Breast epithelium (tissue), 4 donors: ENCODE data around the gene LMX1A. TPM values are rescaled to one million over a fixed set of nuclear protein-coding genes. Genes with fewer than 3 reads are reported as not detected.

Source experiments
- DNase-seq, 2 donors: peaks; one replicate each; pipeline ENCODE4 v3.0.0-alpha.2; 2019; ENCODE audit warnings: low spot score in 2 of 2
- H3K27ac ChIP-seq, 2 donors: fragments of 200-600 bp; sonication (generic) in 1 of 2; one replicate each; pipeline ENCODE4 v1.5.1; 2016 to 2019; ENCODE audit warnings: mild to moderate bottlenecking in 1 of 2
- H3K27me3 ChIP-seq, 2 donors: fragments of 200-600 bp; sonication (generic) in 1 of 2; one replicate each; pipeline versions ENCODE4 v1.5.1 to v1.6.0; 2017 to 2019; ENCODE audit warnings: control low read depth in 1 of 2, mild to moderate bottlenecking in 1 of 2
- H3K36me3 ChIP-seq: fragments of 200-600 bp; one replicate; pipeline ENCODE4 v1.5.1; 2019
- H3K4me1 ChIP-seq, 2 donors: fragments of 200-600 bp; sonication (generic); one replicate each; pipeline ENCODE4 v1.5.1; 2016 to 2019; ENCODE audit warnings: control low read depth in 1 of 2
- H3K4me3 ChIP-seq, 3 donors: fragments of 200-600 bp; sonication (generic); 1 replicate in 2 of 3; 2 replicates in 1 of 3; pipeline ENCODE4 v1.5.1; 2016 to 2019; ENCODE audit warnings: mild to moderate bottlenecking in 3 of 3, moderate library complexity in 2 of 3
- H3K9me3 ChIP-seq, 2 donors: fragments of 200-600 bp; sonication (generic) in 1 of 2; one replicate each; pipeline ENCODE4 v1.5.1; 2016 to 2019; ENCODE audit warnings: control low read depth in 1 of 2
- CTCF ChIP-seq, 3 donors: fragments of 450-650 bp; IDR thresholded peaks; one replicate each; pipeline ENCODE4 v1.5.1; 2016 to 2017; ENCODE audit warnings: antibody characterized with exemption in 3 of 3, mild to moderate bottlenecking in 3 of 3, moderate library complexity in 3 of 3
- POLR2A ChIP-seq: fragments of 450-650 bp; IDR thresholded peaks from one replicate; pipeline ENCODE4 v1.6.1; 2016; ENCODE audit warnings: antibody characterized with exemption, mild to moderate bottlenecking, moderate library complexity
- POLR2AphosphoS5 ChIP-seq, 3 donors: sonication (generic); formaldehyde crosslinking; IDR thresholded peaks; one replicate each; pipeline ENCODE4 v1.6.1; 2017; ENCODE audit warnings: antibody characterized with exemption in 3 of 3
- intact Hi-C: fragments of 100-400 bp; cut with DNase I; formaldehyde crosslinking; loops from one replicate; pipeline ENCODE4 v1.15.1; 2023; ENCODE audit warnings: low total_unique reads
- total RNA-seq, 3 donors: library from RNA; depleted of rRNA; stranded (reverse); fragments of >200 nt; gene quantifications; one replicate each; pipeline ENCODE4 v1.1.0, GENCODE V29; 2016

LMX1A gene
- total RNA-seq, 3 donors from 2014 or later = 1.3 TPM; not detected in 2

DNA sequence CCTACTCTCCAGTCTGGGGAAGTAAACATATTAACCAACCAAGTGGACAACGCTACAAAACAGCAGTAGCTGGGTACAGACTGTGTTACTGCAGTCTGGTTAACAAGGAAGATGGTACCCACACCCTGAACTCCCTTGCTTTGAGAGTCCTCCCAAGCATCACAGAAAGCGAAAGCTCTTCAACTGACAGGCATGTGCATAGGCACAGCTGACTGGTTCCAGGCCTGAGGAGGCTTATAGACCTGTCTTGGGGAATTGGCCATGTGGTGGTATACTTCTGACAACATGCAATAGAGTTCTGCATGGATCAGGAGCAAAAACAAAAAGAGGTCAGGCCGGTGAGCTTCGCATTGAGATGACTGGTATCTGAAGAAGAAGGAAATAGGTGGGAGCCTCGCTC lies 17.4 kb downstream of the LMX1A start:
- H3K4me3 ChIP-seq = no peak overlapping the region
- H3K36me3 ChIP-seq = no peaks in the 10 kb centered on the region
- peaks cover 0 to 5% of the 10 kb centered on the region in 2 donors for H3K27me3 ChIP-seq
- TF ChIP-seq CTCF (IDR thresholded peaks at IDR 0.05) (no peak), POLR2A (no peak), POLR2AphosphoS5 (IDR thresholded peaks at IDR 0.05) (no peak)
- no peaks in the 10 kb centered on the region for H3K4me1 ChIP-seq
- DNase-seq = no peak
- H3K27ac ChIP-seq = no peak overlapping the region
- intact Hi-C loops = no loop called here
- H3K9me3 ChIP-seq = no peaks in the 10 kb centered on the region

DNA sequence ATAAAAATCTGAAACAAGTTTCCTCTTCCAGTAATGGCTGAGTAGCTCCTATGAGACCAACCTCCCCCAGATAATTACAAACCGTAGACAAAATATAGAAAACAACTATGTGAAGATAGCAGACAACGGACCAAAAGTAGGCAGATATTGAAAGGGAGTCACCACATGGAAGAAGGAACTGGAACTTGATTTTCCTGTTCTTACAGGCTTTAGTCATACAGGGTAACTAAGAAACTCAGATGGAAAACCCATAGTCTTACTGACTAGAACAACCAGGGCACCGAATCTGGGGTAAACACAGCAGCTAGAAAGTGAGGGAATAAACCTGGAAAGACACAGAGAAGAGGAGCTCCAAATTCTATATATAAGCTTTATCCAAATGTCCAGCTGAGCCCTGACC lies 26.0 kb downstream of the LMX1A start:
- Histone ChIP-seq H3K36me3 (no peaks in the 10 kb centered on the region), H3K9me3 (no peaks in the 10 kb centered on the region), H3K27me3 (no peaks in the 10 kb centered on the region), H3K4me1 (no peaks in the 10 kb centered on the region), H3K27ac (no peak overlapping the region), H3K4me3 (no peak overlapping the region)
- no peak for DNase-seq
- no peak for TF ChIP-seq CTCF (IDR thresholded peaks at IDR 0.05)
- TF ChIP-seq POLR2A = no peak
- no peak for TF ChIP-seq POLR2AphosphoS5 (IDR thresholded peaks at IDR 0.05)
- intact Hi-C loops = no loop called here

DNA sequence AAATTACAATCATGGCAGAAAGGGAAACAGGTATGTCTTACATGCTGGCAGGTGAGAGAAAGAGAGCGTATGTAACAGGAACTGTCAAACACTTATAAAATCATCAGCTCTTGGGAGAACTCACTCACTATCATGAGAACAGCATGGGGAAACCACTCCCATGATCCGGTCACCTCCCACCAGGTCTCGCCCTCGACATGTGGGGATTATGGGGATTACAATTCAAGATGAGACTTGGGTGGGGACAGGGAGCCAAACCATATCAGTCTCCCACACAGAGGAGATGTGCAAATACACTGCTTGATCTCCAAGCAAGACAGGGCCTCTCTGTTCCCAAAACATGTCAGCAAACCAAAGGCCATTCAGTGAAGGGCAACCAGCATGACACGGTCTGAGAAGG lies 27.4 kb downstream of the LMX1A start:
- Histone ChIP-seq H3K36me3 (no peaks in the 10 kb centered on the region), H3K4me1 (no peaks in the 10 kb centered on the region), H3K27ac (no peak overlapping the region), H3K9me3 (no peaks in the 10 kb centered on the region), H3K27me3 (no peaks in the 10 kb centered on the region), H3K4me3 (no peak overlapping the region)
- DNase-seq = no peak
- TF ChIP-seq POLR2AphosphoS5 (IDR thresholded peaks at IDR 0.05) (no peak), POLR2A (no peak), CTCF (IDR thresholded peaks at IDR 0.05) (no peak)
- intact Hi-C loops = no loop called here

DNA sequence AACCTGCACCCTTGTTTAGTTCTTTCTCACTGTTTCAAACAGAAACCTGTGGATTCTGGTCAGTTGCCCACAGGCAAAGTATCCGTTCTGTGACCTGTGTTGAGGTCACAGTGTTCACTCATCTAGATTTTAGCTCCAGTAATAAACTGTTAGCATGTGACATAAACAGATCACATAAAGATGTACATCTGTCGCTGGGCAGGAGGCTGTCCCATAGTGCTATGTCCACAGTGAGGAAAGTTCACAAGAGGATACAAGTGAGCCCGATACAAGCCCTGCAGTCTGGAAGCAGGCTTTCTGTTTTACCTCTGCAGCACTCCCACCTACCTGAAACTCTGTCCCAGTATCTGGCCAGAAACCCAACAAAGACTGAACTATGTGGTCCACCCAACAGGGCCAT lies 28.4 kb downstream of the LMX1A start:
- no peaks in the 10 kb centered on the region for H3K36me3 ChIP-seq
- intact Hi-C loops = no loop called here
- H3K9me3 ChIP-seq = no peaks in the 10 kb centered on the region
- TF ChIP-seq POLR2A (no peak), CTCF (IDR thresholded peaks at IDR 0.05) (no peak), POLR2AphosphoS5 (IDR thresholded peaks at IDR 0.05) (no peak)
- no peak overlapping the region for H3K27ac ChIP-seq
- DNase-seq = no peak
- H3K27me3 ChIP-seq = no peaks in the 10 kb centered on the region
- H3K4me3 ChIP-seq = no peak overlapping the region
- H3K4me1 ChIP-seq = no peaks in the 10 kb centered on the region

DNA sequence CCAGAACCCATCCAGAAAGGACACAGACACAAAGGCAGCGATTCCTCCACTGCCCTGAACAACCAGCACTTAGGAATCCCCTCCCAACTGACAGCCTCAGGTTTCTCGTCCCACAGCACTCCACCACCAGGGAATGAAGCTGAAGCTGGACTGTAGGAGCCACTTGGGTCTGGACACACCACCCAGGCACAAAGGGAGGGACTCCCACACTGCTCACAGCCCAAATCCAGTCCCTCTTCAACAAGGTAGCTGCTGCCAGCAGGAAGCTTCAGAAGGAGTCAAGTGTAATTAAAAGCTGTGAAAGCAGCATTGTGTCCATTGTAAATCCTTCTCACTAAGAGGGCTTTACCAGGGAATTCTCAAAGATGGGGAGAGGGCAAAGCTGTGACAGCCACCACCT lies 29.0 kb downstream of the LMX1A start:
- no peak overlapping the region for H3K27ac ChIP-seq
- no peak for DNase-seq
- H3K27me3 ChIP-seq = no peaks in the 10 kb centered on the region
- intact Hi-C loops = no loop called here
- H3K4me1 ChIP-seq = no peaks in the 10 kb centered on the region
- no peak overlapping the region for H3K4me3 ChIP-seq
- no peaks in the 10 kb centered on the region for H3K9me3 ChIP-seq
- H3K36me3 ChIP-seq = no peaks in the 10 kb centered on the region
- TF ChIP-seq CTCF (IDR thresholded peaks at IDR 0.05) (no peak), POLR2AphosphoS5 (IDR thresholded peaks at IDR 0.05) (no peak), POLR2A (no peak)
